ENCODE results near the gene FOXD4L4.
"Not testable (repeated sequence)": the region's sequence is repeated elsewhere in the genome, so short reads cannot be mapped to it uniquely, and the experiment has no call there.

The FOXD4L4 gene

DNA sequence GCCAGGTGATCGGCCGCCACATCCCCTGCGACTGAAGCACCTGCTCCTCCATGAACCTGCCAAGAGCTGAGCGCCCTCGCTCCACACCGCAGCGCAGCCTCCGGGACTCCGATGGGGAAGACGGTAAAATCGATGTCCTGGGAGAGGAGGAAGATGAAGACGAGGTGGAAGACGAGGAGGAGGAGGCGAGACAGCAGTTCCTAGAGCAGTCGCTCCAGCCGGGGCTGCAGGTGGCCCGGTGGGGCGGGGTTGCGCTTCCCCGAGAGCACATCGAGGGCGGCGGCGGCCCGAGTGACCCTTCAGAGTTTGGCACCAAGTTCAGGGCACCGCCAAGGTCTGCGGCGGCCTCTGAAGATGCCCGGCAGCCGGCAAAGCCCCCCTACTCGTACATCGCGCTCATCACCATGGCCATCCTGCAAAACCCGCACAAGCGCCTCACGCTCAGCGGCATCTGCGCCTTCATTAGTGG, at the start of gene FOXD4L4:
TSS of gene FOXD4L4 (plus strand) at position 51 of the 469 bp plus-strand sequence. CDS start at position 51, 0 bp downstream.
- DNase-seq = not testable (repeated sequence)

- DNase-seq = not testable (repeated sequence)
These were observed 33.4 kb upstream of the FOXD4L4 start for GRCh38 chr9:65703550-65703949.

- DNase-seq = not testable (repeated sequence)
These were observed 22.5 kb upstream of the FOXD4L4 start for GRCh38 chr9:65714445-65714844.

- not testable (repeated sequence) for DNase-seq
These were observed 1.2 kb downstream of the FOXD4L4 start for GRCh38 chr9:65738133-65738532.

Measured in activated effector memory CD4-positive, alpha-beta T cell treated with Interleukin-2 at 50 U/mL for 16 hours (primary cell).